Activated CD4-positive, alpha-beta T cell treated with anti-CD3 and anti-CD28 coated beads for 48 hours (primary cell): Measurements from ENCODE around the gene SH3PXD2B.
"Not testable (repeated sequence)": the region's sequence is repeated elsewhere in the genome, so short reads cannot be mapped to it uniquely, and the experiment has no call there.

Experiments
- DNase-seq: peaks from one replicate; pipeline ENCODE4 v3.0.0-alpha.2; 2020

SH3PXD2B gene

GRCh38 chr5:172417130-172417841, 37.0 kb downstream of the SH3PXD2B start:
- no peak for DNase-seq

- no peak for DNase-seq
Observed at GRCh38 chr5:172415362-172416275, 38.7 kb downstream of the SH3PXD2B start.

- no peak for DNase-seq
Observed at GRCh38 chr5:172414531-172415361, 39.6 kb downstream of the SH3PXD2B start.

GRCh38 chr5:172413601-172414171, 40.6 kb downstream of the SH3PXD2B start:
- no peak for DNase-seq

GRCh38 chr5:172412724-172413286, 41.5 kb downstream of the SH3PXD2B start:
- peak; percentile 36 for DNase-seq

GRCh38 chr5:172411484-172412072, 42.7 kb downstream of the SH3PXD2B start:
- peak; percentile 70 for DNase-seq

- no peak for DNase-seq
Observed at GRCh38 chr5:172410662-172411483, 43.5 kb downstream of the SH3PXD2B start.

- DNase-seq = peak; percentile 48
Observed at GRCh38 chr5:172410160-172410559, 44.2 kb downstream of the SH3PXD2B start.

- DNase-seq = not testable (repeated sequence)
Observed at GRCh38 chr5:172409477-172409876, 44.8 kb downstream of the SH3PXD2B start.

- DNase-seq = no peak
Observed at GRCh38 chr5:172407822-172408221, 46.5 kb downstream of the SH3PXD2B start.

- DNase-seq = no peak
Observed at GRCh38 chr5:172407241-172407691, 47.1 kb downstream of the SH3PXD2B start.

GRCh38 chr5:172405226-172406107, 48.9 kb downstream of the SH3PXD2B start:
- no peak for DNase-seq

- no peak for DNase-seq
Observed at GRCh38 chr5:172404746-172405145, 49.6 kb downstream of the SH3PXD2B start.

- no peak for DNase-seq
Observed at GRCh38 chr5:172403817-172404216, 50.5 kb downstream of the SH3PXD2B start.

GRCh38 chr5:172403189-172403796, 51.0 kb downstream of the SH3PXD2B start:
- no peak for DNase-seq

GRCh38 chr5:172402531-172403188, 51.7 kb downstream of the SH3PXD2B start:
- DNase-seq = no peak

- not testable (repeated sequence) for DNase-seq
Observed at GRCh38 chr5:172402031-172402430, 52.3 kb downstream of the SH3PXD2B start.

GRCh38 chr5:172399826-172400225, 54.5 kb downstream of the SH3PXD2B start:
- no peak for DNase-seq

- no peak for DNase-seq
Observed at GRCh38 chr5:172399336-172399735, 55.0 kb downstream of the SH3PXD2B start.
